TTC549 (cell line): Measurements from ENCODE around the gene BCAS4.

Experiments used
- FAIRE-seq: peaks from 2 replicates; lab custom pipeline; 2012; peaks lifted over from hg19 to GRCh38; lab: Jason Lieb, UNC

The BCAS4 gene

DNA sequence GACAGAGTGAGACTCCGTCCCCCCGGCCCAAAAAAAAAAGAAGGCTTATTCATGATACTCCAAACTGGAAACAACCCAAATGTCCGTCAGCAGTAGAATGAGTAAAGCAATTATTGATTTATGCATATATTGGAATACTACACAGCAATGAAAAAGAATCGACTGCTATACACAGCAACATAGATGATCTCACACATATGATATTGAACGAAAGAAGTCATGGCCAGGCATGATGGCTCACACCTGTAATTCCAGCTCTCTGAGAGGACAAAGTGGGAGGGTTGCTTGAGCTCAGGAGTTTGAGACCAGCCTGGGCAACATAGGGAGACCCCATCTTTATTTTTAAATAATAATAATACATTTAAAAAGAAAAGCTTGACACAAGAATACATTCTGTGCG is 28.5 kb downstream of the BCAS4 start:
- no peak for FAIRE-seq

DNA sequence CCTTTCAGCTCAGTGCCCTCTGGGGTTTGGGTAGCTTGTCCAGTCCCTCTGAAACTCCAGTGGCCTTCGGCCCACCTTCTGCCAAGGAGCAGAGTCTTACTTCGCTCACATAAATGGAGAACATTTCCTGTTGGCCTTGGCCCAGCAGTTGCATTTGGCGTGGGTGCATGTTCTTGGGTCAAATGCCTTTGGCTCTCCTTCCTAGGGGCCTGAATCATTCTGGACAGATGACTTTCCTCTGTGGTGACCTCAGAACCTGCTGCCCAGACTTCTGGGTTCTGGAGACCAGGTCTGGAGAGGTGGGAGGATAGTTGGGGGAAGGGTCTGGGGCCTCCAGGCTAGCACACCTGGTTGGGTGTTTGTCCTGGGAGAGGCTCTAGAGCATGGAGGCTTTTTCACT is 29.3 kb downstream of the BCAS4 start:
- no peak for FAIRE-seq

DNA sequence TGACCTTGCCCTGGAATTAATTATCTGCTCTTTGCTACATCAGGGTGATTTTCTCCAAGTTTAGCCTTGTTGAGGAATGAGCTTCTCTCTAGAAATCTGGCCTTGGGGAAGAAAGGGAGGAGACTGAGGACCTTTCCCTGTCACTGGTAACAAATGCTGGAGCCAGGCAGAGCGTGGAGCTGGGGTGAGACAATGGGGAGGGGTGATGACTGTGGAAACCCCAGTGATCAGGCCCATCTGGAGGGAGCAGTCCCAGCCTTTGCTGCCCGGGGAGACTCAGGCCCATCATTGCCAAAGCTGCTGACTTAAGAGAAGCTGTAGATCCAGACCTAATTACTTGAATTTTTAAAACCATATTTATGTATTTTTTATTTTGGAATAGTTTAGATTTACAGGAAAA is 31.3 kb downstream of the BCAS4 start:
- FAIRE-seq = no peak

DNA sequence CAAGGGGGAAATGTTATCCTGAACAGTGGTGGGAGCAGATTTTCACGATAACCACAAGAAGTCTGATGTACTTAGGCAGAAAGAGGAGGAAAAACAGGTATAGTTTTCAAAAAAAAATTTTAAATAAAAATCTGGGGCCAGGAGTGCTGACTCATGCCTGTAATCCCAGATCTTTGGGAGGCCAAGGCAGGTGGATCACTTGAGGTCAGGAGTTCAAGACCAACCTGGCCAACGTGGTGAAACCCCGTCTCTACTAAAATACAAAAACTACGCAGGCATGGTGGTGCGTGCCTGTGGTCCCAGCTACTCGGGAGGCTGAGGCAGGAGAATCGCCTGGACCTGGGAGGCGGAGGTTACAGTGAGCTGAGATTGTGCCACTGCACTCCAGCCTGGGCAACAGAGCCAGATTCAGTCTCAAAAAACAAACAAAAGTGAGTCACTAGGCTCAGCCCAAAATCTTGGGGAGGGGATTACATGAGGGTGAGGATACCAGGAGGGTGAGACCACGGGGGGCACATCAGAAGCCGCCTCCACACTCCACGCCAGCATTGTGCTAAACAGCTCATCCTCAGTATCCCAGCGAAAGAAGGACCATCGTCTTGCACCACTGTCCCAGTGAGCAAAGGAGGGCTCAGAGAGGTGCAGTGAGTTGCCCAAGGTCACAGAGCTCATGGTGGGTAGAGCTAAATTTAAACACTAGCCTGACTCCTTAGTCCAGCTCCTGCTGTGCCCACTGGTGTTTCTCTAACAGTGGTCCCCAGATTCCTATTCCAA is 33.7 kb downstream of the BCAS4 start:
- no peak for FAIRE-seq

DNA sequence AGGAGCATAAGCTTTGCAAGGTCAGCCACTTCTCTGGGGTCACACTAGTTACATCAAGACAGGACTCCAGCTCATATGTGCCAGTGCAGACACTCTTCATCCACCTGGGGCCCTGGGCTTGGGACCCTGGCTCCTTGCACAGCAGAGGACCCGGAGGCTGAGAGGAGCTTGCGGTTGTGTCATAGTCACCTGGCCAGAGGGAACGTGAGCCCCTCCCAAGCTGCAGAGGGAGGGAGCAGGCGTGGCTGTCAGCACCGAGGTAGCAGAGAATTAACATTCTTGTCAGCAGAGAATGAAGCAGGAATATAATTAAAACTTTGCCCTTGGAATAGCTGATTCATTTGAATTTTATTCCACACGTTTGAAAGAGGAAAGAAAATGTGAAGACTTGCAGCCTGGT is 36.8 kb downstream of the BCAS4 start:
- FAIRE-seq = no peak

DNA sequence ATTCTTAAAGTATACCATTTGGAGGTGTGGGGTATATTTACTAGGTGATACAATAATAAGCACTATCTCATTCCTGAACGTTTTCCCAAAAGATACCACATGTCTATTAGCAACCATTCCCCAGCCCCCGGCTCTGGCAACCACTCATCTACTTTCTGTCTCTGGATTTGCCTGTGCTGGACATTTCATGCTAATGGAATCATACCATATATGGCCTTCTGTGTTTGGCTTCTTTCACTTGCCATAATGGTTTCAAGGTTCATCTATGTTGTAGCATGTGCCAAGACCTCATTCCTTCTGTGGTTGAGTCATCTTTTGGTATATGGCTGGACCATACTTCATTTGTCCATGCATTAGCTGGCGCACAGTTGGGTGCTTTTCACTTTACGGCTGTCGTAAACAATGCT is 39.7 kb downstream of the BCAS4 start:
- FAIRE-seq = no peak

DNA sequence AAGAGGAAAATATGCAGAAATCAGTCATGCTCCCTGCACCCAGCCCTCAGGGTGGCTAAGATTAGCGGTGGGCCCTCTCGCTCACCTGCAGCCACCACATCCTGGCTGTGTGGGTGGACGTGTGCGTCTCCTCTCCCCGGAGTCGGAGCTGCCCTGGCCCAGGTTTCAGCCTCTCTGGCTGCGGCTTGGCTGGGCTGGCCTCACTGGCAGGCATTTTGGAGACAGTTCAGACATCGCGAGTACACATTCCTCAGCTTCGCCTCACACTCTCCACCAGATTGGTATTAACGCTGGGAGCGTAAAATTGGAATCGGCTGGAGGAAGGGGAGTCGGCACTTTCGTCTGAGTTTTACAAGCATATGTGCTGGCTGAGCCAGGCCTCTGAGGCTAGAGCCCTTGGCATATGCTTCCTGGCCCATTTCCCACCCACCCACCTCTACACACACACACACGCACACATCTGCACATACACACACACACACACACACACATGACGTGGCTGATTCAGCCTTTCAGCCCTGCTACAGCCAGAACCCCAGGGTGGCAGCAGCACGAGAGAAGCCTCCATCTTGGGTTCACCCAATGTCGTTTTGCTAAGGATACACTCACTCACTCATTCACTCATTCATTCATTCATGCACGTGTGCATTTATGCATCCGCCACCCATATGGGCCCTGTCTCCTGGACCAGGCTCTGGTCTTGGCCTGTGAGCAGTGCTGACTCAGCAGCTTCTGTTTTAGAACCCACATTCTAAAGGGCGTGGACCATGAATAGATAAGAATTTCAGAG is 42.9 kb downstream of the BCAS4 start:
- no peak for FAIRE-seq

DNA sequence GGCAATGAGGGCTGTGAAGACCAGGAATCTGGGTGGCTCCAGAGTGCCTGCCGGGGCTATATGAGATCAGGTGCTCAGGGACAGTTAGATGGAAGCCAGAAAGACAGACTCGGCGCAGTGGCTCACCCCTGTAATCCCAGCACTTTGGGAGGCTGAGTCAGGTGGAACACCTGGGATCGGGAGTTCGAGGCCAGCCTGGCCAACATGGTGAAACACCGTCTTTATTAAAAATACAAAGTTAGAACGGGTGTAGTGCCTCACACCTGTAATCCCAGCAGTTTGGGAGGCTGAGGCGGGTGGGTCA is 43.4 kb downstream of the BCAS4 start:
- no peak for FAIRE-seq

DNA sequence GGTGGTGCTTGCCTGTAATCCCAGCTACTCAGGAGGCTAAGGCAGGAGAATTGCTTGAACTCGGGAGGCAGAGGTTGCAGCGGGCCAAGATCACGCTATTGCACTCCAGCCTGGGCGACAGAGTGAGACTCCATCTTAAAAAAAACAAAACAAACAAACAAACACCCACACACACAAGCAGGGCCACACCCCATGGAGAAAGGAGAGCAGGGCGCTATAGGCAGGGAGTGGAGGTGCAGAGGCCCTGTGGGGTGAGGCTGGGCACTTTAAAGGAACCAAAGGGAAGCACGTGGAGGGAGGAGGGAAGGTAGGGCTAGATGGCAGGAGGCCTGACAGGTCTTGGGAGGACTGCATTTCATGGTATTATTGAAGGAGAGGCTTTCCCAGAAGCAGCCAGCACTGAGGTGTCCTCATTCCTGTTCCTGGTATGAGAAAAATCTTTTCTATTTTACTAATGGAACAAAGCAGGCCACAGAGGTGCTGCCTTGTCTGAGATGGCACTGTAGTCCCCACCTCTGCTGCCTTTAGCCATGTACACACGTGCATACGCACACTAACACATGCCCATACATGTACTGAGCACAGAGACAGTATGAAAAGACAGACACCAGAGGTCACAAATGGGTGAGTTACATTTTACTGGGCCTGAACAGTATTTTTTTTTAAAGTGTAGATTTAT is 44.0 kb downstream of the BCAS4 start:
- no peak for FAIRE-seq

DNA sequence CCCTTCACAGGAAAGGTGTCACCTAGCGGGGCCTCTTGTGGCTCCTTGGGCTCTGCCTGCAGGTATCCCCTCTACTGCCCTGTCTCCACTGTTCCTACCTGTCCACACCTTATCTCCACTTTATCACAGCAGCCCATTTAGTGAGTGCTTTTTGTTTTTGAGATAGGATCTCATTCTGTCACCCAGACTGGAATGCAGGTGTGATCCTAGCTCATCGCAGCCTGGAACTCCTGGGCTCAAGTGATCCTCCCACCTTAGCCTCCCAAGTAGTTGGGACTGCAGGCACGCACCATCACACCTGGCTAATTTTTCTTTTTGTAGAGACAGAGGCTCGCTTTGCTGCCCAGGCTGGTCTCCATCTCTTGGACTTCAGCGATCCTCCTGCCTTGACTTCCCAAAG is 48.0 kb downstream of the BCAS4 start:
- no peak for FAIRE-seq

DNA sequence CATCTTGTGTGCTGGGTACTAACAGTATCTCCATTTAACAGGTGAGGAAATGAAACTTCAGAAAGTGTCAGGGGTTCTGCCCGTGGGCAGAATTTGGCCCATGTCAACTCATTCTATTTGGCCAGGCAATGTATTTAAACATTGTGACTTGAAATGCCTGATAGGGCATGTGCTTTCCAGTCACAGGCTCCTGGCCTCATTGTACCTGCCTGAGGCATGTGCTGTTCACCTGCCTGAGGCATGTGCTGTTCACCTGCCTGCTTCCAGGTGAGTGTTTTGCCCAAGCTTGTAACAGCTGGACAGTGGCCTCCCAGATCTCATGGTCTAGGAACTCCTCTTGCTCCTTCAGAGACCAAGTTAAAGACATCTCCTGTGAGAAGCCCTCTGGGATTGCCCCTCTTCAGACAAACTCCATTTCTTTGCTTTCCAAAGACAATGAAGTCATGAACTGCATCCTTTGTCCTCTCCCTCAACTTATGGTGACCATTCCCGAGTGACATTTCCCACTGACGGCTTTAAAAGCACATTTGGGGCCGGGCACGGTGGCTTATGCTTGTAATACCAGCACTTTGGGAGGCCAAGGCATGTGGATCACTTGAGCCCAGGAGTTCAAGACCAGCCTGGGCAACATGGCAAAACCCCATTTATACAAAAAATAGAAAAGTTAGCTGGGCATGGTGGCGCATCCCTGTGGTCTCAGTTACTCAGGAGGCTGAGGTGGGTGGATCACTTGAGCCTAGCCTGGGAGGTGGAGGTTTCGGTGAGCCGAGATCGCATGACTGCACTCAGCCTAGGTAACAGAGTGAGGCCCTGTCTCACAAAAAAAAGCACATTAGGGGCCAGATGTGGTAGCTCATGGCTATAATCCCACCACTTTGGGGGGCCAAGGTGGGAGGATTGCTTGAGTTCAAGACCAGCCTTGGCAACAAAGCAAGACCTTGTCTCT is 48.7 kb downstream of the BCAS4 start:
- FAIRE-seq = no peak

DNA sequence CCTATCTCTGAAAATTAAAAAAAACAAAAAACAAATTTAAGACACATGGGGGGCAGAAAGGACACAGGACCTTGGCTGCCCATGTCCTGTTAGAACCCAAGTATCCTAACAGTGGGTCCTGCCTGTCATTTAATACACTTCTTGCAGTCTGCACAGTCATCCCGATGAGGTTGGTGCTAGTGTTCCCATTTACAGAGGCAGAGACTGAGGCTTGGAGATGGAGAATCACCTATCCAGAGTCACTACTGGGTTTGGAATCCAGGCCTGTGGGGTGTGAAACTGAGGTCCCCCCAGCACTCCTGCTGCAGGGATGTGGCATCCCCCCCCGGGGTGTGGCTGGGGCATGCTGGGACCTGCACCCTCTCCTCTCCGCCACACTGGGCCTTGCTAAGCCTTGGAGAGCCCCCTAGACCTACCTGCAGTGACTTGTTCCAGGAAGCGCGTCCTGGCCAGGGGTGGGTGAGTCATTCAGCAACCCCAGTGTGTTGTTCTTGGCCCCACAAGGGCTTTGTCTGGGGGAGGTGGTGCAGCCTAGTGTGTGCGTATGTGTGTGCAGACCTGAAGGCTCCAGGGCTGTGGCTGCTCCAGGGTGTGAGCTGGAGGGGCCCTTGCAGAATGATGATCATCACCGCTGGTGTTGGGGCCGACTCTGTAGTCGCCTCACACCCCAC is 49.7 kb downstream of the BCAS4 start:
- FAIRE-seq = no peak

DNA sequence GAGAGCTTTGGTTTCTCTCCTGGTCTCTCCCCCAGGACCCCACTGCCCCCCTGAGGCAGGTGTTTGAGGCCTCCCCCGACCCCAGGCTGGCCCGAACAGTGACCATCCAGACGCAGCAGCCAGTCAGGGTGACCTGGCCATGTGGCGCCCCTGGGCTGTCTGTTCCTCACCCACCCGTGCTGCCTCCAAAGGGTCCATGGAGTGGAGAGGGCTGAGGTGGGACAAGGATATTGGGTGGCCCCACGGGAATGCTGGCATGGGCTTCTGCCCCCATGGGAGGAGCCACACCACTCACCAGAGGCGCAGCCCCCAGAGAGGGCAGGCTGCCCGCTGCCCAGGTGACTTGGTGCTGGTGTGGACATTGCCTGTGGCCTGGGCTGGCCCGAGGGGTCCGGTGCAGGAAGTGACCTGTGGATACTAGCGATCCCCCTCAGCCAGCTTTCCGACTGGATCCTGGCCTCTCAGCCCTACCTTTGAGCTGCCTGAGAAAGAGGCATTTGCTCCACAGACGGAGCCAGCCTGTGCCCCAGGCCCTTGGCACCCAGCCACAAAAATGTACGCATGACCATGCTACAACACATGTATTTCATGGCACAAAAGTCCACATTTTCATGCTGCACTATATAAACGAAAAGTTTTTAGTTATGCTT is 50.8 kb downstream of the BCAS4 start:
- no peak for FAIRE-seq

DNA sequence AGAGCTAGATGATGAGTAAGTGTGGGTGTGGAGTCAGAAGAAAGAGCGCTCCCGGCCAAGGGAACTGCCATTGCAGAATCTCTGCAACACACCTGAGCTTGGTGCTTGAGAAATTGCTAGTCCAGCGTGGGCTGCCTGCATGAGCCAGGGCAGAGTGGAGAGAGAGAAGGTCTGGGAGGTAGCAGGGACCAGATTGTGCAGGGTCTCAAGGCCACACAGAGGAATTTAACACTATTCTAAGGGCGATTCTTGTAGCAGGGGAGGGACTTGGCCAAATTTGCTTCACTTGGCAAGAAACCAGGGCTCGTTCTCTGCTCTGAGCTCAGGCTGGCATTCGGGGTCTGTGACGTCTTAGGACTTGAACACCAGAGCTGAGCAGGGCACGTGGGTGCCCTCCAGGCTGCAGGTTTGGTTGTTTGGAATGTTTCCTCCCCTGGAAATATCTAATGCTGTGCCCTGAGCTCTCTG is 53.5 kb downstream of the BCAS4 start:
- no peak for FAIRE-seq

DNA sequence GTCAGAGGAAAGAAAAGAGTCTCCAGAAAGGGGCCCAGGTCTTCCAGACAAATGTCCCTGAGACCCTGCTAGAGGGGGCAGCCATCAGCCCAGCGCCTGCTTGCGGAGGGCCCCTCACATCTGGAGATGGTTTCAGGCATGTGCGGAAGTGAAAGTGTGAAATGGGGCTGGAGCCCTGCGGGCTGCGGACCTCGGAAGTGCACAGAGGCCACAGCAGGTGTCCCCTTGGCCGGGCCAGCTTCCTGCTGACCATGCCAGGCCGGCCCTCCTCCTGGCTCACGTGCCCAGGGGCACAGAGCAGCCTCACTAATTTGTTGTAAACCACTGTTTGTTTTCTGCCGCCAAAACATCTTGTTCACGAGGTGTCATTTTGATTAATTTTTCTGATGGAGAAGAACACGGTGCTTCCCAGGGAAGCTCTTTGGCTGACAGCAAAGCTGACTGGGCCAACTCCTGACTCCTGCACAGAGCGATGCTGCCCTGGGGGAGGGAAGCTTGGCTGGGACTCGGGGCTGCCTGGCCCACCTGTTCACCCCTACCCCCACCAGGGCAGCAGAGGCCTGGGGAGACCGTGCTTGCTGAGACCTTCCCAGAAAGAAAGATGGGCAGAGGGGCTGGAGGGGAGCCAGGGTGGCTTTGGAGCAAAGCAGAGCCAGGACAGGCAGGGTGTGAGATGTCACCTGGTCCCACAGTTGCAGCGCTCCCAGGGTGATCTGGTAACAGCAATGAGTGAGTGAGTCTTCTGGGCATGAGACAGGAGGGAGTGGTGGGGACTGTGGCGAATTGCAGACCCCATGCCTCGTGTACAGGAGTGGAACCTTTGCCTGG is 54.2 kb downstream of the BCAS4 start:
- no peak for FAIRE-seq

DNA sequence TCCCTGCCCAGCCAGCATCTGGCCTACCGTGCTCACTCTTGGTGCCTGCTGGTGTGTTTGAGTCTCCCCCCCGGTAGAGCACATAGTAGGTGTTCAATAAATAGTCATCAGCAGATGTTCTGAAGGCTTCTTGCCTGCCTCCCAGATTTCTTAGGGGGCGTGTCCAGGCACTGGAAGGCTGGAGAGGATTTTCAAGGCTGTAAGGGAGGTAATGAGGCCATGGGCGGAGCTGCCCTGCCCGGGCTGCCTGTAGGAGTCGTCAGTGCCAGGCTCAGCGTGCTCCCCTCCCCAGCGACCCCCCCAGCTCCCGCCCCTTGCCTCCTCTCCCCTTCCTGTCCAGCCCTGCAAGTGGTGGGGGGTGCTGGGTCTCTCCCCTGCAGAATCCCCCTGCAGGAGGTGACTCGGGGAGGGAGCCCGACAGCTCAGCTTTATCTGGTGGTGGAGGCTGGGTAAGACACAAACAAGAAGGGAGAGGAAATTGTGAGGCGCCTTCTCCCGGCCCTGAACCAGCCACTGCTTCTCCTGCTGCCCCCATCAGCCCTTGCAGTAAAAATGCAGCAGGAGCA is 55.9 kb downstream of the BCAS4 start:
- FAIRE-seq = no peak

DNA sequence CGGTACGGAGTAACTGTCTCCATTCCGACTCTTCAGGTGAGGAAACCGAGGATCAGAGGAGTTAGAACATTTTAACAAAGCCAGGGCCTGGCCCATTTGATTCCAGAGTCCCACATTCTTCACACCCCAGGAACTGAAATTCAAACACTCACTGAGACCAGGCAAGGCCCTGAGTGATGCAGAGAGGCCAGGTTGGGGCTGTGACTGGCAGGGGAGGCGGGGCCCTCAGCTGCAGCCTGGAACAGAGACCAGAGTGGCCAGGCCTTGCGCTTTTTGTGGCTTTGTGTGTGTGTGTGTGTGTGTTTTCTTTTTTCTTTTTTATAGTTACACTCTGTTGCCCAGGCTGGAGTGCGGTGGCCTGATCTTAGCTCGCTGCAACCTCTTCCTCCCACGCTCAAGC is 57.2 kb downstream of the BCAS4 start:
- FAIRE-seq = no peak

DNA sequence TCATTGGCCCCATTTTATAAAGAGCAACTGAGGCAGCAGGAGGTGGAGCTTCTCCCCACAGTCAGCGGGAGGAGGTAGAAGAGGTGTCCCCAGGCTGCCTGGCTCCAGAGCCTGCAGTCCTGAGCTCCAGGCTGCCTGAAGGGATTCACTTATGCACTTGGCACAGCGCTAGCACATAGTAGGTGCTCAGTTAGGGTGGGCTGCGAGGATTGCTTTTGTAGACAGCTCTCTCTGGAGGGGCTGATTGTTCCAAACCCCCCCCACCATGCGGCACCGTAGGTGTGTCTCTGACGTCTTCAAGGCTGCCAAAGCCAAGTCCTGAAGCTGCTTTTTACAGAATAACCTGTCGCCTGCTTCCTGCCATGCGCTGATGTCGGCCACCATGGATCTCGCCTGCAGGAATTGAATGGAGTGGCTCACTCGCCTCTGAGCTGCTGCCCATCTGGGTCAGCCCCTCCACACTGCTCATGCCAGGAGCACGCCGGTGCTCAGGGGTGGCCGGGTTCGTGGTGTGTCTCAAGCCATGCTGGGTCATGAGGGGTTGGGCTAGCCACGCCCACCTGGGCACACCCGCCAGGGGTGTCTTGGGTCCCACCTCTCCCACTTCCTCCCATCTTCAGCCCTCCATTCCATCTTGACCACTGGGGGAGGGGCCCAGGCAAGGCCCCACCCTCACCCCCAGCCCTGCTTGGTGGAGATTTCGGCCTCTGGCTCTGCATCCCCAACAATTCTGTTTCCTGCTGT is 59.8 kb downstream of the BCAS4 start:
- FAIRE-seq = no peak
